T-helper 2 cell treated with Interferon-gamma antibody and Interleukin-4, amounts not matched to agents 100 ng/mL and 5 ng/mL, for 36 hours (primary cell): ENCODE results near the gene TENM4. TPM values are rescaled to one million over a fixed set of nuclear protein-coding genes. Genes with fewer than 3 reads are reported as not detected.
"Not testable (repeated sequence)": the region's sequence is repeated elsewhere in the genome, so short reads cannot be mapped to it uniquely, and the experiment has no call there.

Experiments
- intact Hi-C: fragments of 100-400 bp; cut with micrococcal nuclease; formaldehyde crosslinking; loops from one replicate; pipeline ENCODE4 v1.15.1; 2023
- total RNA-seq: library from RNA; stranded (reverse); gene quantifications from 2 replicates; pipeline ENCODE4 v1.2.3, GENCODE V29; 2022

TENM4 gene
- total RNA-seq, 1 donor from 2014 or later = not detected

GRCh38 chr11:78920329-78920728 lies 520.5 kb downstream of the TENM4 start:
- intact Hi-C loops = no loop called here

GRCh38 chr11:78916759-78917158 lies 524.1 kb downstream of the TENM4 start:
- intact Hi-C loops = no loop called here

GRCh38 chr11:78914503-78914902 lies 526.3 kb downstream of the TENM4 start:
- intact Hi-C loops = no loop called here

- intact Hi-C loops = no loop called here
Measured at GRCh38 chr11:78912778-78913177, 528.1 kb downstream of the TENM4 start.

GRCh38 chr11:78910322-78910721 lies 530.5 kb downstream of the TENM4 start:
- intact Hi-C loops = no loop called here

GRCh38 chr11:78909386-78909785 lies 531.4 kb downstream of the TENM4 start:
- intact Hi-C loops = no loop called here

- intact Hi-C loops = no loop called here
Measured at GRCh38 chr11:78907636-78908035, 533.2 kb downstream of the TENM4 start.

GRCh38 chr11:78906566-78906965 lies 534.3 kb downstream of the TENM4 start:
- intact Hi-C loops = no loop called here

GRCh38 chr11:78905756-78906155 lies 535.1 kb downstream of the TENM4 start:
- intact Hi-C loops = no loop called here

GRCh38 chr11:78902771-78903507 lies 537.9 kb downstream of the TENM4 start:
- intact Hi-C loops = no loop called here

- intact Hi-C loops = no loop called here
Measured at GRCh38 chr11:78901831-78902230, 539.0 kb downstream of the TENM4 start.

GRCh38 chr11:78898266-78898775 lies 542.5 kb downstream of the TENM4 start:
- intact Hi-C loops = no loop called here

GRCh38 chr11:78893996-78894395 lies 546.8 kb downstream of the TENM4 start:
- intact Hi-C loops = no loop called here

- intact Hi-C loops = no loop called here
Measured at GRCh38 chr11:78889698-78890097, 551.1 kb downstream of the TENM4 start.

- intact Hi-C loops = no loop called here
Measured at GRCh38 chr11:78886616-78887015, 554.2 kb downstream of the TENM4 start.

GRCh38 chr11:78884761-78885160 lies 556.1 kb downstream of the TENM4 start:
- intact Hi-C loops = no loop called here

- intact Hi-C loops = no loop called here
Measured at GRCh38 chr11:78883506-78883905, 557.3 kb downstream of the TENM4 start.

GRCh38 chr11:78879094-78879980 lies 561.5 kb downstream of the TENM4 start:
- intact Hi-C loops = not testable (repeated sequence)

- intact Hi-C loops = no loop called here
Measured at GRCh38 chr11:78878631-78879030, 562.2 kb downstream of the TENM4 start.

- intact Hi-C loops = no loop called here
Measured at GRCh38 chr11:78876676-78877075, 564.2 kb downstream of the TENM4 start.

- intact Hi-C loops = no loop called here
Measured at GRCh38 chr11:78870655-78871054, 570.2 kb downstream of the TENM4 start.

GRCh38 chr11:78869293-78869692 lies 571.5 kb downstream of the TENM4 start:
- intact Hi-C loops = no loop called here
